Embryonic facial prominence (tissue), 1 donor: ENCODE measurements around the gene LCN1.

Experiments used
- DNase-seq: peaks from one replicate; pipeline ENCODE4 v3.0.0-alpha.2; 2016; ENCODE audit errors: extremely low spot score

The LCN1 gene

GRCh38 chr9:135567311-135567710, 46.1 kb downstream of the LCN1 start:
- no peak for DNase-seq

GRCh38 chr9:135568026-135568425, 46.8 kb downstream of the LCN1 start:
- no peak for DNase-seq

- no peak for DNase-seq
Observed at GRCh38 chr9:135570456-135570855, 49.2 kb downstream of the LCN1 start.

- DNase-seq: no peak
Observed at GRCh38 chr9:135572233-135572632, 51.0 kb downstream of the LCN1 start.

- no peak for DNase-seq
Observed at GRCh38 chr9:135573124-135573523, 51.9 kb downstream of the LCN1 start.

GRCh38 chr9:135574331-135574730, 53.1 kb downstream of the LCN1 start:
- no peak for DNase-seq

- no peak for DNase-seq
Observed at GRCh38 chr9:135574943-135575342, 53.7 kb downstream of the LCN1 start.
